GM18867 (cell line): ENCODE data around the gene UCHL5.
"Not testable (repeated sequence)": the region's sequence is repeated elsewhere in the genome, so short reads cannot be mapped to it uniquely, and the experiment has no call there.

Experiments used
- ATAC-seq: cut with Tn5 transposase; IDR thresholded peaks from one replicate; pipeline ENCODE4 v1.9.1; 2021; ENCODE audit warnings: mild to moderate bottlenecking, moderate library complexity; ENCODE audit not compliant: unreplicated experiment

The UCHL5 gene

GRCh38 chr1:193014400-193014799 is 44.8 kb downstream of the UCHL5 start:
- ATAC-seq: no peak

DNA sequence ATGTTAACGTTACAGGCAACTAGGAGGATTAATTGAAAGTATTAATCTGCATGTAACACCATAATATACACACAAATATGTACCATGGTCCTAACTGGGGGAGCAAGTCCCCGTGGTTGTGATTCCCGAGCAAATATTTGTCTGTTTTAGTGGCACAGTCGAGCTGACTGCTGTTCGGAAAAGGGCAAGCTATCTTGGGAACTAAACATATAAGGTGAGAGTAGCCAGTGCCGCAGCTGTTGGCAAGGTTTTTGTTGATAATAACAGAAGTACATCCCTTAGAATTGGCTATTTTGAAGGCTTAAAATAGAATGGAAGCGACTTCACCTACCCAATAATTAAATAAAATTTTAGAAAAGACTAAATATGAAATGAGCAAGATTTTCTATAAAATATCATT is 45.5 kb downstream of the UCHL5 start:
- ATAC-seq: no peak

GRCh38 chr1:193013005-193013404 is 46.2 kb downstream of the UCHL5 start:
- ATAC-seq: no peak

GRCh38 chr1:193011406-193011805 is 47.8 kb downstream of the UCHL5 start:
- ATAC-seq: no peak

- no peak for ATAC-seq
Observed at GRCh38 chr1:193009501-193009900, 49.7 kb downstream of the UCHL5 start.

GRCh38 chr1:193005785-193006184 is 53.4 kb downstream of the UCHL5 start:
- ATAC-seq: no peak

GRCh38 chr1:192998536-192998935 is 60.6 kb downstream of the UCHL5 start:
- ATAC-seq: no peak

- no peak for ATAC-seq
Observed at GRCh38 chr1:192994141-192994540, 65.0 kb downstream of the UCHL5 start.

GRCh38 chr1:192993426-192994085 is 65.6 kb downstream of the UCHL5 start:
- ATAC-seq: peak; percentile 62

DNA sequence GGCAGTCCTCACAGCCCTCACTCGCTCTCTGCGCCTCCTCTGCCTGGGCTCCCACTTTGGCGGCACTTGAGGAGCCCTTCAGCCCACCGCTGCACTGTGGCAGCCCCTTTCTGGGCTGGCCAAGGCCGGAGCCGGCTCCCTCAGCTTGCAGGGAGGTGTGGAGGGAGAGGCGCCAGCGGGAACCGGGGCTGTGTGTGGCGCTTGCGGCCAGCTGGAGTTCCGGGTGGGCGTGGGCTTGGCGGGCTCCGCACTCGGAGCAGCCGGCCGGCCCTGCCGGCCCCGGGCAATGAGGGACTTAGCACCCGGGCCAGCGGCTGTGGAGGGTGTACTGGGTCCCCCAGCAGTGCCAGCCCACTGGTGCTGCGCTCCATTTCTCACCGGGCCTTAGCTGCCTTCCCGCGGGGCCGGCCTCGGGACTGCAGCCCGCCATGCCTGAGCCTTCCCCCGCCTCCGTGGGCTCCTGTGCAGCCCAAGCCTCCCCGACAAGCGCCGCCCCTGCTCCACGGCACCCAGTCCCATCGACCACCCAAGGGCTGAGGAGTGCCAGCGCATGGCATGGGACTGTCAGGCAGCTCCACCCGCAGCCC is 72.3 kb downstream of the UCHL5 start:
- ATAC-seq: not testable (repeated sequence)

DNA sequence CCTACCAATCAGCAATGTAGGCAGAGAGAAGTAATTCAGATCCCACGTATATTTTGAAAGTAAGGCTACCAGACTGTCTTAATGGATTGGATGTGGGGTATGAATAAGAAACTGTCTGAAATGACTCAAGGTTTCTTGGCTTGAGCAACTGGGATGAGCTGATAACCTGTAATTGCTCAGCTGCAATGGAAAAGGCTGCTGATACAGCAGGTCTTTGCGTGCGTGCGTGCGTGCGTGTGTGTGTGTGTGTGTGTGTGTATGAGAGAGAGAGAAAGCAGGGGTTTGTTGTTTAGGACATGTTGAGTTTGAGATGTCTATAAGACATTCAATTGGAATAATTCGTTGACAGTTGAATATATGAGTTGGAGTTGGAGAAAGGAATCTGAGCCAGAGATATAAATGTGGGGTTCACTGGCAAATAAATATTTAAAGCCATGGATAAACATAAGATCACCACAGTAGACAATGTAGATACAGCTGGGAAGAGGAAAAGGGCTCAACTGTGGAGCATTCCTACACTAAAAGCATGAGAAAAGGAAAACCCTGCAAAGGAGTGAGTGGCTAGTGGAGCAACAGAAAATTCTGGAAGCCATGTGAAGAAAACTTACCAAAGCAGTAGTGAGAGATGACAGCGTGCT is 72.9 kb downstream of the UCHL5 start:
- ATAC-seq: no peak

- peak; percentile 45 for ATAC-seq
Observed at GRCh38 chr1:192984080-192984479, 75.1 kb downstream of the UCHL5 start.

DNA sequence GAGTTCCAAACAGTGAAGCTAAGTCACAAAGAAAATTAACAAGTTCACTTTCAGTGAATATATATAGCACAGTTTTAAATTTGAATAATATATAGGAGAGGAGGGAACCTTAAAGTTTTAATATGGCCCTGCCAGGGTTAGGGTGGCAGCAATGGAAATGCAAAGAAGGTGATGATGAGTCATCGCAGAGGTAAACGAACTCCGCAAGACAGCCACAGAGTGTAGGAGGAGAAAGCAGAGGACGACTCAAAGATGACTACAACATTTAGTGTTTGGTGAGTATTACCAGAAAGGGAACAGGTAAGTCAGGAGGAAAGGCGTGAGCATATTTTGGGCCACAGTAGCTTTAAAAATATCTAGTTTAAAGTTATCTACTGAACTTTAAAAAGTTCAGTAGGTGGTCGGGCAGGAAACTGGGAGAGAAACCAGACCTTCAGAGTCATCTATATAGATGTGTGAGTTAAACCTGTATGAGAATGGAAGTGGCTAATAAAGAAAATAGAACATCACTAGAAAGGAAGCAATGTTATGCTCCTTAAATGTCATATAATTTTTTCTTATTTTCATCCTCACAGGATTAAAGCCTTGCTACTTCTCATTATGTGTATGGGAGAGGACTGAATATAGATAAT is 75.7 kb downstream of the UCHL5 start:
- peak; percentile 96 for ATAC-seq

GRCh38 chr1:192980856-192981255 is 78.3 kb downstream of the UCHL5 start:
- ATAC-seq: no peak

GRCh38 chr1:192980334-192980733 is 78.8 kb downstream of the UCHL5 start:
- ATAC-seq: not testable (repeated sequence)

DNA sequence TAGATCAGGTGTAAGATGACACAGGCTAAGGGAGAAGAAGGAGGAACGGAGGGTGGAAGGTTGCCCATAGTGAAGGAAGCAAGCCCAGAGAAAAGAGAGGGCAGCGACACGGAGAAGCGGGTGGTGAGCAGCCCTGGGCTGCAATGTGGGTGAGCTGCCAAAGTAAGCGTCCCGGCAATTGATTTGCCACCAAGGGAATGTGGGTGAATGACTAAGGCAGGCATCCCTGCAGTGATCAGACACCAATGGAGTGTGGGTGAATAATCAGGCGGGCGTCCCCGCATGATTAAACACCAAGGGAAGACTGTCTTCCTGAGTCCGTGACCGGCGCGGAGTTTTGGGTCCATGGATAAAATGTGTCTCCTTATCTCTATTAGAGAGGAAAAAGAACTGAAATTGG is 79.6 kb downstream of the UCHL5 start:
- no peak for ATAC-seq

GRCh38 chr1:192978195-192978710 is 80.9 kb downstream of the UCHL5 start:
- no peak for ATAC-seq

DNA sequence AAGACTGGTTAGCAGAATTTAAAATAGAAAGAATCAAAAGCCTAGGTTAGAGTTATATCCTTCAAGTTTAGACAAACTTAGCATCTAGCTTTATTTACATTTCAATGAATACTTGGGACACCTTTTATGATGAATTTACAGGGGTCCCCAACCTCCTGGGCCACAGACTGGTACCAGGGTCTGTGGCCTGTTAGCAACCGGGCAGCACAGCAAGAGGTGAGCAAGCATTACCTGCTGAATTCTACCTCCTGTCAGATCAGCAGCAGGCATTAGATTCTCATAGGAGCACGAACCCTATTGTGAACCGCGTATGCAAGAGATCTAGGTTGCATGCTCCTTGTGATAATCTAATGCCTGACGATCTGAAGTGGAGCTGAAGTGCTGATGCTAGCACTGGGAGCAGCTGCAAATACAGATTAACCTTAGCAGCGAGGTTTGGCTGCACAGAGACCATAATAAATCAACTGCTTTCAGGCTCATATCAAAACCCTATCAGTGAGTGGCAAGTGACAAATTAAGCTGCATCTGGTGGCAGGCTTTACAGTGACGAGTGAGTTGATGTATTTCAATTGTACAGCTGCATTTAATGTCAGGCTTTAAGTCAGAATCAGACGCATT is 82.0 kb downstream of the UCHL5 start:
- ATAC-seq: no peak

DNA sequence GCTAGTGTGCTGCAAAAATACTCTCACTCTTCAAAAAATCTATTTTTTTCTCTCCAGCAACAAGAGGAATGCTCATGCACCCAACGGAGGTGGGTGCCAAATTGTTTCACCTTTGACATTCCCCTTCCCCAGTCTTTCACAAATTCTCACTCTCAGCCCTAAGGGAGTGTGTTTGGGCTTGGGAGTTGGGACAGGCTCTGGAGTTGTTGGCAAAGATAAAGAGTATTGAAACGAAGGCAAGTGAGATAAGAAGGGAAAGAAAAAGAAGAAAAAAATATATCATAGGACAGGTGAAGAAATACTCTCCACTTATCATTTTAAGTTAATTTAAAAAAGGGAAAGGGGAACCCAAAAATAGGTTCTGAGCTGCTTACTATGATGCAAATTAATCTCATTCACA is 82.6 kb downstream of the UCHL5 start:
- ATAC-seq: no peak

DNA sequence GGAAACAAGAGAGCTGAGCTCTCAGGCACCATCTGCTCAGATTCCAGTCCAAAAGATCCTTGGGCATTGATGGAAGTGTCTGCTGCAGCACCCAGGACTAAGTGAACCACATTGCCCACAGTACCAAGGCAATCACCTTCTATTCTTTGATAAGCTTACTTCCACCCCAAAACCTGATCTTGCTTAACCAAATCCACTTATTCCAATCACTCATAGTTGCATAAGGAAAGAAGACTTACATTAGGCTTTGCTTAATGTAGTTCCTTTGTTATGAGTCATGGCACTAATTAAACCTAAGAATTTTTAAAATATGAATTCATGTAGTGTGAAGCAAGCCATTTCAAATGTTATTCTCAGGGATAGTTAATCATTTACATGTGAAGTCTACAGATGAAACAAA is 84.5 kb downstream of the UCHL5 start:
- no peak for ATAC-seq

DNA sequence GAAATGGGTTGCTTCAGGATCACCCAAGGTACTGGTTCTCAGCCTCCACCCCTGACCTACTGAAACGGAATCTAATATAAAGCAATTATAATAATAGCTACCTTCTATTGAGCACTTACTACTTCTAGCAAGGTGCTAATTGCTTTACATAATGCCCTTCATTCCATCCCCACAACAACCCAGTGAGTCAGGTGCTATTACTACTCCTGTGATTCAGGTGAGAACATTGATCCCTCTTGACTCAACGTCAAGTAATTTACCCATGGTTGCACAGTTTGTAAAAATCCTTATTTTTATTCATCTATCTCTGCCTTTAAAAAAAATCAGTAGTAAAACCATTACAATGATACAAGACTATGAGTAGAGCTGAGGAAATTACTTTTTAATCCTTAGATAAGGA is 85.2 kb downstream of the UCHL5 start:
- ATAC-seq: no peak
